Panc1 (cell line): Measurements from ENCODE around the gene MYT1. TPM values are rescaled to one million over a fixed set of nuclear protein-coding genes. Genes with fewer than 3 reads are reported as not detected.
"Not testable (repeated sequence)": the region's sequence is repeated elsewhere in the genome, so short reads cannot be mapped to it uniquely, and the experiment has no call there.

ENCODE experiments used
- ATAC-seq: fragments of 200-7000 bp; cut with Tn5 transposase; 2 replicates; pipeline ENCODE4 v1.9.1; 2020; ENCODE audit warnings: mild to moderate bottlenecking, moderate library complexity
- BruUV-seq: library from RNA; stranded (reverse); fragments of 400-500 nt; replicated peaks from 2 replicates; lab custom pipeline; 2021; lab: Mats Ljungman, UMichigan
- CTCF ChIA-PET: fragments of 300-600 bp; sonication (Branson Sonifier 250); formaldehyde crosslinking; loops from one replicate; lab custom pipeline; 2022; ENCODE audit warnings: antibody characterized with exemption; lab: Charles Lee
- POLR2A ChIA-PET: fragments of 300-600 bp; sonication (Branson Sonifier 250); formaldehyde crosslinking; loops from one replicate; lab custom pipeline; 2022; ENCODE audit warnings: antibody characterized with exemption; lab: Charles Lee
- DNase-seq: peaks from one replicate; pipeline ENCODE4 v3.0.0-alpha.2; 2010; ENCODE audit warnings: low read depth, low spot score
- H3K27ac ChIP-seq: 2 replicates; pipeline ENCODE4 v1.5.1; 2011; ENCODE audit warnings: mild to moderate bottlenecking, low read length, inconsistent platforms
- H3K27me3 ChIP-seq: fragments of 200-500 bp; sonication (Bioruptor generic); 2 replicates; pipeline ENCODE4 v1.6.0; 2014; ENCODE audit warnings: low read length, inconsistent platforms; ENCODE audit not compliant: control insufficient read depth, insufficient read depth
- H3K36me3 ChIP-seq: fragments of 200-500 bp; sonication (Bioruptor generic); 2 replicates; pipeline ENCODE4 v1.5.1; 2014; ENCODE audit warnings: inconsistent platforms, mild to moderate bottlenecking, low read length, moderate library complexity; ENCODE audit not compliant: control insufficient read depth, insufficient read depth
- H3K4me1 ChIP-seq: 2 replicates; pipeline ENCODE4 v1.5.1; 2011; ENCODE audit warnings: inconsistent platforms, mild to moderate bottlenecking, low read length, moderate library complexity; ENCODE audit not compliant: control insufficient read depth, insufficient read depth
- H3K4me3 ChIP-seq, 2 experiments: 2 replicates each; pipeline ENCODE4 v1.5.1; 2011 to 2012; ENCODE audit warnings: low read depth in 2 of 2, low read length in 2 of 2, mild to moderate bottlenecking in 2 of 2, inconsistent platforms in 1 of 2, moderate library complexity in 1 of 2
- H3K9me3 ChIP-seq: fragments of 200-500 bp; sonication (Bioruptor generic); 2 replicates; pipeline ENCODE4 v1.5.1; 2014; ENCODE audit warnings: low read depth, mild to moderate bottlenecking, inconsistent platforms, low read length, moderate library complexity; ENCODE audit not compliant: control insufficient read depth, insufficient read depth
- POLR2AphosphoS5 ChIP-seq: IDR thresholded peaks from 2 replicates; pipeline ENCODE4 v1.6.1; 2012; ENCODE audit warnings: mild to moderate bottlenecking, low read depth, low read length, moderate library complexity
- SIN3A ChIP-seq: IDR thresholded peaks from 2 replicates; pipeline ENCODE4 v1.6.1; 2012; ENCODE audit warnings: low read depth, mild to moderate bottlenecking, low read length, moderate library complexity, borderline replicate concordance; ENCODE audit not compliant: insufficient read depth
- TCF7L2 ChIP-seq: IDR thresholded peaks from 2 replicates; pipeline ENCODE4 v1.6.1; 2011; ENCODE audit warnings: mild to moderate bottlenecking, low read depth, low read length, inconsistent platforms
- in situ Hi-C: cut with HindIII; loops from 2 replicates; pipeline ENCODE4 v1.10.0; 2016; ENCODE audit warnings: low sequenced_read_pairs, low pct_unique_long_range_greater_than_20kb
- intact Hi-C: fragments of 100-400 bp; cut with micrococcal nuclease; formaldehyde crosslinking; loops from one replicate; pipeline ENCODE4 v1.10.0; 2022; ENCODE audit not compliant: unreplicated experiment
- total RNA-seq: library from RNA; stranded (reverse); gene quantifications from one replicate; pipeline ENCODE4 v1.2.1, GENCODE V29; 2021; ENCODE audit not compliant: unreplicated experiment
- TF ChIP-seq, protein P1 (sequence below): fragments of 450-650 bp; IDR thresholded peaks from 2 replicates; pipeline ENCODE4 v1.5.1; 2017; ENCODE audit warnings: mild to moderate bottlenecking
- TF ChIP-seq, protein P2 (sequence below), 2 experiments: IDR thresholded peaks; 2 replicates each; pipeline ENCODE4 v1.6.1; 2011 to 2012; ENCODE audit warnings: low read depth in 2 of 2, control low read depth in 1 of 2, low read length in 1 of 2, mild to moderate bottlenecking in 1 of 2, moderate library complexity in 1 of 2; ENCODE audit not compliant: insufficient read depth in 1 of 2

Gene MYT1
- total RNA-seq, 1 experiment from 2014 or later, result 0.41 TPM

DNA sequence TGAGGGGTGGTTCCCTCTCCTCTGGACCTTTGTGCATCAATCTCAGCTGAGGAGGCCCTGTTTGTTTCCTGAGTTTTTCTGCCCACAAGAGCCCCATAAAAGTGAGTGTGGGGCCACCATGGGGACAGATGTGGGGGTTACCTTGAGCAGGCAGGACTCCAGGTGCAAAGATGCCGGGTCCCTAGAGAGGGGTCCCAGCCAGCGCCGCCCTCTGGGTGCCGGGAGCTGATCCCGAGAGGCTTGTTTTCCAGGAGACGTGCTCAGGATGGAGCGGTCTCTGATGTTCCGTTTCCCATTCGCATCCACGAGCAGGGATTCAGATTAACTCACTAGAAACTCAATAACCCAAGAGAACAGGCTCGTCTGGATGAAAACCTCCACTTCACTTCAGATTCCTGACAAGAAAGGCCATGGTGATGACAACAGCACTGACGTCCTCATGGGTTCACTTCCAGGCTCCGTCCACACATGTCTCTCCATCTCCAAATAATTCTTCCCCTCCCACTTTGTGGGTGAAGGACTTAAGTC is 21.9 kb downstream of the MYT1 start:
- no peak for TF ChIP-seq POLR2AphosphoS5
- TF ChIP-seq SIN3A, result no peak
- TF ChIP-seq, protein P1, sequence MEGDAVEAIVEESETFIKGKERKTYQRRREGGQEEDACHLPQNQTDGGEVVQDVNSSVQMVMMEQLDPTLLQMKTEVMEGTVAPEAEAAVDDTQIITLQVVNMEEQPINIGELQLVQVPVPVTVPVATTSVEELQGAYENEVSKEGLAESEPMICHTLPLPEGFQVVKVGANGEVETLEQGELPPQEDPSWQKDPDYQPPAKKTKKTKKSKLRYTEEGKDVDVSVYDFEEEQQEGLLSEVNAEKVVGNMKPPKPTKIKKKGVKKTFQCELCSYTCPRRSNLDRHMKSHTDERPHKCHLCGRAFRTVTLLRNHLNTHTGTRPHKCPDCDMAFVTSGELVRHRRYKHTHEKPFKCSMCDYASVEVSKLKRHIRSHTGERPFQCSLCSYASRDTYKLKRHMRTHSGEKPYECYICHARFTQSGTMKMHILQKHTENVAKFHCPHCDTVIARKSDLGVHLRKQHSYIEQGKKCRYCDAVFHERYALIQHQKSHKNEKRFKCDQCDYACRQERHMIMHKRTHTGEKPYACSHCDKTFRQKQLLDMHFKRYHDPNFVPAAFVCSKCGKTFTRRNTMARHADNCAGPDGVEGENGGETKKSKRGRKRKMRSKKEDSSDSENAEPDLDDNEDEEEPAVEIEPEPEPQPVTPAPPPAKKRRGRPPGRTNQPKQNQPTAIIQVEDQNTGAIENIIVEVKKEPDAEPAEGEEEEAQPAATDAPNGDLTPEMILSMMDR, result no peak
- TF ChIP-seq, protein P2, sequence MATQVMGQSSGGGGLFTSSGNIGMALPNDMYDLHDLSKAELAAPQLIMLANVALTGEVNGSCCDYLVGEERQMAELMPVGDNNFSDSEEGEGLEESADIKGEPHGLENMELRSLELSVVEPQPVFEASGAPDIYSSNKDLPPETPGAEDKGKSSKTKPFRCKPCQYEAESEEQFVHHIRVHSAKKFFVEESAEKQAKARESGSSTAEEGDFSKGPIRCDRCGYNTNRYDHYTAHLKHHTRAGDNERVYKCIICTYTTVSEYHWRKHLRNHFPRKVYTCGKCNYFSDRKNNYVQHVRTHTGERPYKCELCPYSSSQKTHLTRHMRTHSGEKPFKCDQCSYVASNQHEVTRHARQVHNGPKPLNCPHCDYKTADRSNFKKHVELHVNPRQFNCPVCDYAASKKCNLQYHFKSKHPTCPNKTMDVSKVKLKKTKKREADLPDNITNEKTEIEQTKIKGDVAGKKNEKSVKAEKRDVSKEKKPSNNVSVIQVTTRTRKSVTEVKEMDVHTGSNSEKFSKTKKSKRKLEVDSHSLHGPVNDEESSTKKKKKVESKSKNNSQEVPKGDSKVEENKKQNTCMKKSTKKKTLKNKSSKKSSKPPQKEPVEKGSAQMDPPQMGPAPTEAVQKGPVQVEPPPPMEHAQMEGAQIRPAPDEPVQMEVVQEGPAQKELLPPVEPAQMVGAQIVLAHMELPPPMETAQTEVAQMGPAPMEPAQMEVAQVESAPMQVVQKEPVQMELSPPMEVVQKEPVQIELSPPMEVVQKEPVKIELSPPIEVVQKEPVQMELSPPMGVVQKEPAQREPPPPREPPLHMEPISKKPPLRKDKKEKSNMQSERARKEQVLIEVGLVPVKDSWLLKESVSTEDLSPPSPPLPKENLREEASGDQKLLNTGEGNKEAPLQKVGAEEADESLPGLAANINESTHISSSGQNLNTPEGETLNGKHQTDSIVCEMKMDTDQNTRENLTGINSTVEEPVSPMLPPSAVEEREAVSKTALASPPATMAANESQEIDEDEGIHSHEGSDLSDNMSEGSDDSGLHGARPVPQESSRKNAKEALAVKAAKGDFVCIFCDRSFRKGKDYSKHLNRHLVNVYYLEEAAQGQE (IDR thresholded peaks at IDR 0.05; ENCODE audit: insufficient read depth in 1 of 2, low read depth in 2 of 2, low read length in 1 of 2), result no peak
- TF ChIP-seq TCF7L2, result no peak
- Histone ChIP-seq H3K27ac (no peak overlapping the region), H3K9me3 (no peaks in the 10 kb centered on the region), H3K36me3 (no peaks in the 10 kb centered on the region), H3K4me3 (no peak overlapping the region), H3K4me1 (no peaks in the 10 kb centered on the region), H3K27me3 (no peaks in the 10 kb centered on the region; the same call in 1 of the 2 replicates)
- DNase-seq, result no peak
- ChIA-PET CTCF (no interaction called here), POLR2A (no interaction called here)
- in situ Hi-C loops, result no loop called here
- BruUV-seq, result no TSS peak
- intact Hi-C loops, result no loop called here
- ATAC-seq, result no peak

DNA sequence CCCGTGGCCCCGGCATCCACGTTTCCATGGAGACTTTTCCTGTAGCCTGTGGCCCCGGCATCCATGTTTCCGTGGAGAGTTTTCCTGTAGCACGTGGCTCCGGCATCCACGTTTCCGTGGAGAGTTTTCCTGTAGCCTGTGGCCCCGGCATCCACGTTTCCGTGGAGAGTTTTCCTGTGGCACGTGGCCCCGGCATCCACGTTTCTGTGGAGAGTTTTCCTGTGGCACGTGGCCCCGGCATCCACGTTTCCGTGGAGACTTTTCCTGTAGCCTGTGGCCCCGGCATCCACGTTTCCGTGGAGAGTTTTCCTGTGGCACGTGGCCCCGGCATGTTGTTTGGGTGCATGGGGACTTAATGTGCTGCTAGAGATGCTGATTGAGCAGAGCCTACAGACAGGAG is 23.0 kb downstream of the MYT1 start:
- intact Hi-C loops, DNase-seq, H3K27ac ChIP-seq, CTCF ChIA-PET, H3K9me3 ChIP-seq, in situ Hi-C loops, H3K27me3 ChIP-seq, H3K36me3 ChIP-seq, H3K4me3 ChIP-seq, BruUV-seq, ATAC-seq, POLR2A ChIA-PET, H3K4me1 ChIP-seq: not testable (repeated sequence)

DNA sequence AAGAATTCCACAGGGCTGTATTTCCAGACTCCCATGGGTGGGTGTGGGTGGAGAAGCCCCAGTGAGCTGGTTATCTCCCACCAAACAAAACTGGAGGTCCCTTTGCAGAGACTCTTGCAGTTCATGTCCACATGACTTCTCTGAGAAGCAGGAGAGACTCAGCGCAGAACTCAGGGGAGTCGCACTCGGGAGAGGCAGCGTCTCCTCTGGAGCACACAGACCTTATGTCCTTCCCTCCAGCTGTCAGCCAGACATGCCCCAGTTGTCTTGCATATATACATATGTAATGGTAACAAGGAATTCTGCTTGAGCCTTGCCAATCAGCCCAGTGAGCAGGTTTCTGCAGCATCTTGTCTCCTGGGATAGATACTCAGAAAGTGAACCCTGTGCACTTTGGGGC is 23.8 kb downstream of the MYT1 start:
- ATAC-seq, result no peak
- BruUV-seq, result no TSS peak
- POLR2A ChIA-PET, result no interaction called here

More for the DNA sequence above, 23.8 kb downstream of the MYT1 start:
- in situ Hi-C loops, result no loop called here
- Histone ChIP-seq H3K4me1 (no peaks in the 10 kb centered on the region), H3K9me3 (no peaks in the 10 kb centered on the region), H3K4me3 (no peak overlapping the region), H3K27ac (no peak overlapping the region), H3K27me3 (peaks cover 8% of the 10 kb centered on the region; the same call in 1 of the 2 replicates), H3K36me3 (no peaks in the 10 kb centered on the region)
- DNase-seq, result no peak
- TF ChIP-seq, protein P1, result no peak
- TF ChIP-seq, protein P2 (IDR thresholded peaks at IDR 0.05; ENCODE audit: insufficient read depth in 1 of 2, low read depth in 2 of 2, low read length in 1 of 2), result no peak
- CTCF ChIA-PET, result no interaction called here
- intact Hi-C loops, result no loop called here
